ENCODE results near the gene JAKMIP1. TPM values are rescaled to one million over a fixed set of nuclear protein-coding genes. Genes with fewer than 3 reads are reported as not detected.

JAKMIP1 gene
- polyA plus RNA-seq (ENCODE audit: insufficient read length in 12 of 12), result under 1 TPM in 3 of 12 donors, not detected in 9; 0.09 to 0.17 (median 0.14) TPM
- long read RNA-seq, donor 1, partial matches to known transcripts, result 0 of 1 reads
- long read RNA-seq, donor 1, other reads (novel, unspliced or antisense), result 0 of 1 reads
- long read RNA-seq, donor 2, result 0 reads
- long read RNA-seq, donor 3, result 0 reads
- long read RNA-seq, donor 4, result 0 reads
- long read RNA-seq, donor 5, result 0 reads
- long read RNA-seq, donor 6, result 0 reads
- long read RNA-seq, donor 7, result 0 reads
- long read RNA-seq, donor 8, result 0 reads
- long read RNA-seq, donor 9, result 0 reads
- long read RNA-seq, donor 10, result 0 reads
- long read RNA-seq, donor 11, result 0 reads

DNA sequence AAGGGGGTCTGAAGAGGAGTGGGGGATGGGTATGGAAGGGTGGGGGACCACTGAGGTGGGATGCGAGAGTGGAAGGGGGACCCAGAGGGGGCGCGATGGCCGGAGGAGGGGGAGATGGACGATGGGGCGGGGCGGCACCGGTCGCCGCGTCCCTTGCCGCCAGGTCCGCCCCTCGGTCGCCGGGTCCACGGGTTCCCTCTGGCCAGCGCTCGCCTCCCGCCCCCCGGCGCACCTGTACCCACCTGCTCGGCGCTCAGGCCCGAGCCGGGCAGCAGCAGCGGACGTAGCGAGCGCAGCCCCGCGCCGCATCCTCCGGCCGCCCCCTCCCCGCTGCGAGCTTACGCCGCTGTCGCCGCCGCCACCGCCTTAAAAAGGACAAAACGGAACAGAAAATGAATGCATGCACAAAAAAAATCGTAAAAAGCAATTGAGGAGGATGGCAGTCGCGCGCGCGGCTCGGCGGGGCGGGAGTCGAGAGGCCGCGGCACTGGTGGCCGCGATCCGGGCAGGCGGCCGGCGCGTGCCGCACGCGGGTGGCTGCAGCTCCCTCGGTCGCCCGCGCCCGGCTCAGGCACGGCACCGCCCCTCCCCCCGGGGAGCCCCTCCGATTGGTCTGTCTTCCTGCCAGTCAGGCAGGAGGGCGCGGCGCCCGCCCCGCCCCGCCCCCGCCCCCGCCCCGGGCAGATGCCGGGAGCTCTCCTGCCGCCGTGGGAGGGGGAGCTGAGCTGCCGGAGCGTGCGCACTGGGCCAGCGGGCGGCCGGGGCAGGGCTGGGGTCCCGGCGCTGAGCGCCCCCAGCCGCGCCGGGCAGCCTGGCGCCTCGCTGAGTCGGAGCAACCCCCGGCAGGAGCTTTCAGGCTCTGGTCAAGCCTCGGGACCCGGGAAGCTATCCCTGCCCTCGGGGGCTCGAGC is at the start of gene JAKMIP1:
TSS of gene JAKMIP1 (minus strand) at position 539 of the 911 bp plus-strand sequence. CDS start 87,699 bp downstream, outside the sequence.
- DNase-seq, result peak; percentile 35

GRCh38 chr4:6248394-6248793 is 48.0 kb upstream of the JAKMIP1 start:
- DNase-seq, result no peak

- DNase-seq, result no peak
Observed at GRCh38 chr4:6246170-6246634, 45.9 kb upstream of the JAKMIP1 start.

GRCh38 chr4:6245246-6246169 is 45.2 kb upstream of the JAKMIP1 start:
- DNase-seq, result no peak

- DNase-seq, result no peak
Observed at GRCh38 chr4:6242271-6243029, 42.1 kb upstream of the JAKMIP1 start.

GRCh38 chr4:6241062-6241845 is 40.9 kb upstream of the JAKMIP1 start:
- no peak for DNase-seq

- no peak for DNase-seq
Observed at GRCh38 chr4:6239968-6240367, 39.6 kb upstream of the JAKMIP1 start.

GRCh38 chr4:6239486-6239885 is 39.1 kb upstream of the JAKMIP1 start:
- DNase-seq, result no peak

DNA sequence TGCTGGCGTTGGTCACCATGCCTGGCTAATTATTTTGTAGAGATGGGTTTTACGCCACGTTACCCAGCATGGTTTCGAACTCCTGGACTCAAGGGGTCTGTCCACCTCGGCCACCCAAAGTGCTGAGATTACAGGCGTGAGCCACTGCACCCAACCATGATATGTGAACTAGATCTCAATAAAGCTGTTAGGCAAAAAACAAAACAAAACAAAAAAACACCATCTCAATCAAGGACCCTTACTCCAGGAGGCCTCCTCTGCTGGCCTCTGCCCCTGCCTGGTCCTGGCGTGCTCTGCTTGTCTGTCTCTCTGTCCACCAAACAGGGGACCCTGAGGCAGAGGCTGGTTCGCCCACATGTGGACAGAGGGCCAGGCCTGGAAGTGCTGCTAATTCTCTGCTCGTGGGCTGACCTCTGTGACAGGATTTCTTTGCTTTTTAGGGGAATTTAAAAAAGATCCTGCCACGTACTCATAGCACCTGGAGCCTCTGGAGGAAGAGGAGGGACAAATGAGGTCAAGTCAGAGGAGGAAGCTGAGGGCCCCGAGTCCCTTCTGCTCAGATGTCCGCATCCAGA is 36.6 kb upstream of the JAKMIP1 start:
- no peak for DNase-seq

DNA sequence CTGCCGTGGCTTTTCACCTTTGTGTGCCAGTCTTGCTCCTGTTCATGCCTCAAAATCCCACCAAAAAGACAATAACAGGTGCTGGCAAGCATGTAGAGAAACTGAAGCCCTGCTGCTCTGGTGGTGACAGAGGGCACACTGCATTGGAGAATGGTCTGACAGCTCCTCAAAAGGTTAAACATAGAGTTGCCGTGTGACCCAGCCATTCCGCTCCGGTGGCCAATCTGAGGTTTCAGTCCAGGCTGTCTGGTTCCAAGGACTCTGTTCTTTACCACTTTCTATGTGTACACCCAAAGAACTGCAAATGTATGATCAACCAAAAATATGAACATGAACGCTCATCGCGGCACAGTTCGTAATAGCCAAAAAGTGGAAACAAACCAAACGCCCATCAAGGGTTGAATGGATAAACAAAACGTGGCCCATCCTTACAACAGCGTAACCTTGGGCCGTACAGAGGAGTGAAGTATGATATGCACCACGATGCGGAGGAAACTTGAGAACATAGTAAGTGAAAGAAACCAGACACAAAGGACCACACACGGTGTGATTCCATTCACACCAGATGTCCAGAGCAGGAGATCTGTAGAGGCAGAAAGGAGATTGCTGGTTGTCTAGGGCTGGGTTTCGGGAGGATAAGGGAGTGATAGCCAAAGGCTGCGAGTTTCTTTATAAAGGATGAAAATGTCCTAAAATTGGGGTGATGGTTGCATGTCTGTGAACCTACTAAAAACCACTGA is 35.7 kb upstream of the JAKMIP1 start:
- DNase-seq, result no peak

- DNase-seq, result no peak
Observed at GRCh38 chr4:6235012-6235411, 34.7 kb upstream of the JAKMIP1 start.

DNA sequence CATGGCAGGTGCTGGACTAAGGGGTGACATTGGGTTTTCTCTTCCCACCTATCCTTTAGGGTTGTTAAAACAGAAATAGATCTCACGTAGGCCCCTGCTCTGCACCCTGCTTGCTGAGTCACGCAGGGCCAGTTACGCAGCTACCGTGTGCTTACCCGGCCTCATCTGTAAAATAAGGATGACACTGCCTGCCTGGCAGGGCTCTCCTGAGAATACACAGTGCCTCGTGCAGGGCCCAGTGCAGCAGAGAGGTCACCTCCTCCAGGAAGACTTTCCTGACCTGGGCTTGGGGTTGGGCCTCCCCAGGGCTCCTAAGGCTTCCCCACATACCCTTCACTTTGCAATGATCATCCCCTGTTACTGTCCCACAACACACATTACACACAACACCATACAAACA is 33.6 kb upstream of the JAKMIP1 start:
- DNase-seq, result no peak

DNA sequence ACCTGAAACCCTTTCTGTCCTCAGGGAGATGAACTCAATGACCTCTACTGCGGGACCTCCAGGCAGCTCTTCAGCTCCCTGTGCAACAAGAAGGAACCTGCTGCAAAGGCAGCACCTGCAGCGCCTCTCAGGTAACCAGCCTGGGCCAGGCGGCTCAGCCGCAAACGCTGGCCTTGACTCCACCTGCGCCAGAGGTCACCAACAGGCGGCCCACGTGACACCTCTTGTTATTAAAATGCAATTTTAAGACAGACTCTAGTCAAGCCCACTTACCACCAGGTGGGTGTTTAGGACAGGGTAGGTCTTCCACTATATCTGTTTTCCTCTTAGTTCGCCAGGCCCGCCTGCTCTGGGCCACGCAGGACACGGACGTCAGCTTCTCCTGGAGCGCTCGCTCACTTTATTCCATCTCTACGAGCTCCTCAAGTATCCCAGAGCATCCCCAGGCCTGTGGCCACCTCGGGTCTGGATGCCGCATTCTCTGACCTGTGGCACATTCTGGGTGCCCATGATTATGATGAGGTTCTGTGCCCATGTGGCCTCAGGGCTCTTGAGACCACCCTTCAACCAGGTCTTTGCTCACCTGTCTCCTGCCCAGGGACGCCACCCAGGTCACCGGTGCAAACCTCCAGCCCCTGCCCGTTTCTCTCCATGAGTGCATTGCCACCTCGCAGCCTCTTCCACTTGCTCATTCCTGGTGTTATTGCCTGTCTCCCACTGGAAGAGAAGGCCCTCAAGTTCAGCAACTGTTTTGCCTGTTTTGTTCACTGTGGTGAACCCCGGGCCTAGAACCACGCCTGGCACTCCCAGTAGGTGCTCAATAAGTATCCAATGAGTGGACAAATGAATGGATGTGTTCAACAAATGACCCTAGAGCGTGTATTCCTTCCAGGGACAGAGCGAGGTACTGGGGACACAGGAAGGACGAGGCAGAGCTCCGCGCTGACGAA is 32.8 kb upstream of the JAKMIP1 start:
- DNase-seq, result no peak

GRCh38 chr4:6231663-6232165 is 31.4 kb upstream of the JAKMIP1 start:
- DNase-seq, result no peak

DNA sequence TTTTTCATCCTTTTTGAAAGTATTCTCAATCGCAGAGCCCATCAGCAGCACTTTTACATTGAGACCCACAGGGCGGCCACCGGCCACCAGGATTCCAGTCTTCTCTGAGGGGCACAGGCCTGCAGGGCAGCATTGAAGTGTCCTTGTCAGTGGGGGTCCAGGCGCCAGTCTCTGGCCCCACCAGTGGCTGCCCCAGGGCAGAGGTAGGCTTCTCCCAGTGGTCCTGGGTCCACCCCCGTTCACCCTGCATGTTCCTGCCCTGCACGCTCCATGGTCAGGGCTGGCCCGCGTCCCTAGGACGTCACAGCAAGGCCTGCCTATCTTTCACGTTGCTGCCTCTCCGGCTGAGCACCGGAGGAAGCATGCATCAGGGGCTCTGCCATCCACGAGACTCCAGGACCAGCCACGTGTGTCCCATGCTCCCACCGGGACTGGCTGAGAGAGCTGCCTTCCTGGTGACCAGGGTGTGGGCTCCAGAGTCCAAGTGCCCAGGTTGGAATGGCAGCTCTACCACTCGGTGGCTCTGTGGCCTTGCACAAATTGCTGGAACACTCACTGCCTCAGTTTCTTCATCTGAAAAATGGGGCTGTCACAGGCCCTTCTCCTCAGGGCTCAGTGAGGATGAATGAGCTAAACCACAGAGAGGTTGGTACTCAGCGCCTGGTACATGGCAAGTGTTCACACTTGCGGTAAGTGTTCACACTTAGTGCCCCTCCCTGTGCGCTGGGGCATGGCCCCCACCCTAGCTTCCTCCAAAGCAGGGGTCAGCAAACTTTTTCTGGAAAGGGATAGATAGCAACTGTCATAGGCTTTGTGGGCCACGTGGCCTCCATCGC is 30.7 kb upstream of the JAKMIP1 start:
- DNase-seq, result no peak

DNA sequence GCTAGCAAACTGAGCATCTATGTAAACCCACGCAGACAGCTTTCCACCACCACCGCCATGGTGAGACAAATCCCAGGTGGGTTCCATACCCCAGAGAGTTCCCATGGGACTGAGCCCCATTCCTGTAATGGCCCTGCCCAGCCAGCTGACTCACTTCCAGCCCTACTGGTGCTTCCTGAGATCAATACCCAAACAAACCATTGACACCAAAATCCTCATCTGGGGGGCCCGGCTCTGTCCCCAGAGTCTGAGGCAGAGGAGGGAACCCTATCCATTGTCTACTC is 30.1 kb upstream of the JAKMIP1 start:
- no peak for DNase-seq

Measured in muscle of arm (tissue), 14 donors.